Measurements from ENCODE around the gene TJP2. TPM values are rescaled to one million over a fixed set of nuclear protein-coding genes. Genes with fewer than 3 reads are reported as not detected.

Gene TJP2
- total RNA-seq, 1 donor from 2014 or later, result 35.5 TPM

DNA sequence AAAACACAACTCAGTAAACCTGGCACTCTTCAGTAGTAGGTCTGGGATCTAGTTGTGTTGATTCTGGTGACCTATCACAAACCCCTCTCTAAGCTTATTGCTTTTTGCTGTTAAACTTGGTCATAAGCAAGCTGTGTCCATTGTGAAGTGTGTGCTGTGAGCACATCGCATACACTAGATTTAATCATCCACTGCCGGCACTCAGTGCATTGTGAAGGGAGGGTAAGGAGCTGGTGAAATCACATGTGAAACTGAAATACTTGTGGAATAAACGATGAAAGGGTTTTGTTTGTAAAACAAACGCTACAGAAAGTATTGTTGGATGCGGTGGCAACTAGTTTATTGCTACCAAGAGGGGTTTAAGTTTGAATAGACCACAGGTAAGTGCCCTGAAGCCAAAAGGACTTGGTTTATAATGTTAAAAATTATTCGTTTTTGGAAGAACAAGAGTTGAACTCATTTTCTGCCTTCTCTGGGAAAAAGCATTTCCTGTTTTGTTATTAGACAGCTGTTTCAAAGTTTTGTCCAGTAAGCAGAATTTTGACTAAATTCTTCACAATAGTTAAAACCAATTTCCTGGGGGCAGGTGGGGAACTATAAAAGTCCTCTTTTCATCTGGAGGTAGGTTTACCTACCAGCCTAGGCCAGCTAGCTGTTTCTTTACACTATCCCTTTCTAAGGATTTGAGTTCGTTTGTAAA is 24.6 kb downstream of the TJP2 start:
- Histone ChIP-seq H4K20me1 (ENCODE audit: low read depth) (no peaks in the 10 kb centered on the region), H2AFZ (replicated peaks) (no peak overlapping the region), H3K4me3 (no peak overlapping the region), H3K27me3 (no peaks in the 10 kb centered on the region), H3K4me2 (no peak overlapping the region), H3K79me2 (ENCODE audit: low read depth) (peaks cover 41% of the 10 kb centered on the region), H3K27ac (no peak overlapping the region), H3K9me3 (ENCODE audit: low read depth) (no peaks in the 10 kb centered on the region), H3K4me1 (peaks cover 18% of the 10 kb centered on the region), H3K36me3 (no peaks in the 10 kb centered on the region), H3K9ac (no peak overlapping the region), H3F3A (ENCODE audit: low read depth) (peaks cover under 1% of the 10 kb centered on the region)
- TF ChIP-seq EZH2 (IDR thresholded peaks at IDR 0.05), result no peak
- H3K4me1 Mint-ChIP-seq, result peaks cover 10% of the 10 kb centered on the region
- no peaks in the 10 kb centered on the region for H3K9me3 Mint-ChIP-seq
- peaks cover 3% of the 10 kb centered on the region for H3K27me3 Mint-ChIP-seq (ENCODE audit: insufficient read depth, low read depth)
- H3K27ac Mint-ChIP-seq, result no peak overlapping the region
- no peak overlapping the region for H3K4me3 Mint-ChIP-seq
- H3K36me3 Mint-ChIP-seq, result no peaks in the 10 kb centered on the region
- DNase-seq (ENCODE audit: low spot score), result no peak

DNA sequence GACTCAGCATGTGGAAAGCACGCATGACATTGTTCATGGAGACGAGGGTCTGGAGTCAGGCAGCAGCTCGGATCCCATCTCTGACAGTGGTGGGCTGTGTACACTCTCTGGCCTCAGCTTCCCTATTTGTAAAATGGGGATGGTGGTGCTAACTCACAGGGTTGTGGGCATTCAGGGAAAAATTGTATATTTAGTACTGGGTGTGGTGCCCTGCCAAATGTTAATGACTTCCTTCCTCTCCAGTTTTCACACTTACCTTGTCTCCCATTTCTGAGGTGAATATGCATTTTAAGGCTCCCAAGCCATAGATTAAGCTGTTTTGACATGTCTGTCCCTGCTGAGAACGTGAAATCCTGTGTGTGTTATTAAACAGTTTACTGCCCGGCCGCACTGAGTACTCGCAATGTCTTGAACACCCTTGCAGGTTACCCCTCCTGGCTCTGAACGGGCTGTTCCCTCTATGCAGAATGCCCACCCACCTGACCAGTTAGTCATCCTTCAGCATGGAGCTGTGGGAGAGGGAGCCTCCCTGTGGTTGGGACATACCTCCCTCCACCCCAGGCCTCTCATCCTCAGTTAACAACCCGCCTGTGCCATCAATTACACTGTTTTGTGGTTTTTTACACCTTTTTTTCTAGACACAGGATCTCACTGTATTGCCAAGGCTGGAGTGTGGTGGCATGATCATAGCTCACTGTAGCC is 25.8 kb downstream of the TJP2 start:
- Mint-ChIP-seq H3K4me1 (peaks cover 16% of the 10 kb centered on the region), H3K27ac (no peak overlapping the region)
- peaks cover 12% of the 10 kb centered on the region for H3F3A ChIP-seq (ENCODE audit: low read depth)

DNA sequence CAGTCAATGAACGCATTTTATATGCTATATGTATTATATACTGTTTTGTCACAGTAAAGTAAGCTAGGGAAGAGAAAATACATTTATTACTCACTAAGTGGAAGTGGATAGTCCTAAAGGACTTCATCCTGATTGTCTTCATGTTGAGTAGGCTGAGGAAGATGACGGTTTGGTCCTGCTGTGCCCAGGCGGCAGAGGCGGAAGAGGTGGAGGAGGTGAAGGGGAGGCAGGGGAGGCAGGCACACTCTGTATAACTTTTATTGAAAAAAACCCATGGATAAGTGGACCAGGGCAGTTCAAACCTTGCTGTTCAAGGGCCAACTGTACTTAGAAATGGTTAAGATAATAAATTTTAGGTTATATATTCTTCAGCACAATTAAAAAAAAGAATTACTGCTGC is 28.5 kb downstream of the TJP2 start:
- Histone ChIP-seq H4K20me1 (ENCODE audit: low read depth) (no peaks in the 10 kb centered on the region), H3F3A (ENCODE audit: low read depth) (peaks cover 19% of the 10 kb centered on the region), H3K4me3 (no peak overlapping the region), H3K27me3 (no peaks in the 10 kb centered on the region), H3K9ac (no peak overlapping the region), H2AFZ (replicated peaks) (no peak overlapping the region), H3K79me2 (ENCODE audit: low read depth) (peaks cover 32% of the 10 kb centered on the region), H3K27ac (no peak overlapping the region), H3K36me3 (no peaks in the 10 kb centered on the region), H3K4me1 (peaks cover 37% of the 10 kb centered on the region), H3K4me2 (no peak overlapping the region), H3K9me3 (ENCODE audit: low read depth) (no peaks in the 10 kb centered on the region)
- Mint-ChIP-seq H3K27ac (no peak overlapping the region), H3K27me3 (ENCODE audit: insufficient read depth, low read depth) (peaks cover 5% of the 10 kb centered on the region), H3K4me1 (peaks cover 31% of the 10 kb centered on the region), H3K4me3 (no peak overlapping the region), H3K9me3 (no peaks in the 10 kb centered on the region), H3K36me3 (no peaks in the 10 kb centered on the region)
- no peak for DNase-seq (ENCODE audit: low spot score)
- TF ChIP-seq EZH2phosphoT487 (IDR thresholded peaks at IDR 0.05) (no peak), EZH2 (IDR thresholded peaks at IDR 0.05) (no peak)
- TF ChIP-seq, protein P1, sequence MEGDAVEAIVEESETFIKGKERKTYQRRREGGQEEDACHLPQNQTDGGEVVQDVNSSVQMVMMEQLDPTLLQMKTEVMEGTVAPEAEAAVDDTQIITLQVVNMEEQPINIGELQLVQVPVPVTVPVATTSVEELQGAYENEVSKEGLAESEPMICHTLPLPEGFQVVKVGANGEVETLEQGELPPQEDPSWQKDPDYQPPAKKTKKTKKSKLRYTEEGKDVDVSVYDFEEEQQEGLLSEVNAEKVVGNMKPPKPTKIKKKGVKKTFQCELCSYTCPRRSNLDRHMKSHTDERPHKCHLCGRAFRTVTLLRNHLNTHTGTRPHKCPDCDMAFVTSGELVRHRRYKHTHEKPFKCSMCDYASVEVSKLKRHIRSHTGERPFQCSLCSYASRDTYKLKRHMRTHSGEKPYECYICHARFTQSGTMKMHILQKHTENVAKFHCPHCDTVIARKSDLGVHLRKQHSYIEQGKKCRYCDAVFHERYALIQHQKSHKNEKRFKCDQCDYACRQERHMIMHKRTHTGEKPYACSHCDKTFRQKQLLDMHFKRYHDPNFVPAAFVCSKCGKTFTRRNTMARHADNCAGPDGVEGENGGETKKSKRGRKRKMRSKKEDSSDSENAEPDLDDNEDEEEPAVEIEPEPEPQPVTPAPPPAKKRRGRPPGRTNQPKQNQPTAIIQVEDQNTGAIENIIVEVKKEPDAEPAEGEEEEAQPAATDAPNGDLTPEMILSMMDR (IDR thresholded peaks at IDR 0.05), result no peak

More for the DNA sequence above, 25.8 kb downstream of the TJP2 start:
- peaks cover 3% of the 10 kb centered on the region for H3K27me3 Mint-ChIP-seq (ENCODE audit: insufficient read depth, low read depth)
- DNase-seq (ENCODE audit: low spot score), result no peak
- H3K4me3 Mint-ChIP-seq, result no peak overlapping the region
- Histone ChIP-seq H3K9me3 (ENCODE audit: low read depth) (no peaks in the 10 kb centered on the region), H3K36me3 (no peaks in the 10 kb centered on the region), H3K4me2 (no peak overlapping the region), H3K9ac (no peak overlapping the region), H3K27ac (no peak overlapping the region), H2AFZ (replicated peaks) (no peak overlapping the region), H3K79me2 (ENCODE audit: low read depth) (peaks cover 29% of the 10 kb centered on the region), H3K4me1 (peaks cover 25% of the 10 kb centered on the region), H3K27me3 (no peaks in the 10 kb centered on the region), H4K20me1 (ENCODE audit: low read depth) (no peaks in the 10 kb centered on the region), H3K4me3 (no peak overlapping the region)
- H3K36me3 Mint-ChIP-seq, result no peaks in the 10 kb centered on the region
- no peaks in the 10 kb centered on the region for H3K9me3 Mint-ChIP-seq
- TF ChIP-seq, protein P1 (IDR thresholded peaks at IDR 0.05), result no peak
- TF ChIP-seq EZH2phosphoT487 (IDR thresholded peaks at IDR 0.05) (no peak), EZH2 (IDR thresholded peaks at IDR 0.05) (no peak)

DNA sequence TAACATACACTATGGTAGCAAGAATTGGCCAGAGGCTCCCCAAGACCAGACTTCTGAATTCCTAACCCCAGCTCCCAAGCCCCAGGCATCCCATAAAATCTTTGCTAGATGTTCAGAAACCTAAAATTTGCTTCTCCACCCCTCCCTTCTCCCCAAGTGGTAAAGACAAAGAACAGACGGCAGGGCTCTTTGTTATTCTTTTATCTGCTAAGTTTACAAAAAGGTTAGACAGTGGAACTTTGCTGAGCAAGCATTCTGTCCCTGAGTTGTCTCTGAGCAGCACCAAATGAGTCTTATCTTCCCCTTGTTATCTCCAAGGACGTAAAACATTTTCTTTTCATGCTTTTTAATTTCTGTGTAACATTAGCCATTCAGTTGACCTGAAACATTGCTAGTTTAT is 30.2 kb downstream of the TJP2 start:
- Histone ChIP-seq H4K20me1 (ENCODE audit: low read depth) (no peaks in the 10 kb centered on the region), H2AFZ (replicated peaks) (no peak overlapping the region), H3K4me1 (peaks cover 37% of the 10 kb centered on the region), H3K27me3 (no peaks in the 10 kb centered on the region), H3K4me2 (peak overlapping the region; percentile 28), H3K79me2 (ENCODE audit: low read depth) (peaks cover 36% of the 10 kb centered on the region), H3K36me3 (no peaks in the 10 kb centered on the region), H3K9ac (no peak overlapping the region), H3F3A (ENCODE audit: low read depth) (peaks cover 19% of the 10 kb centered on the region), H3K27ac (no peak overlapping the region), H3K9me3 (ENCODE audit: low read depth) (no peaks in the 10 kb centered on the region), H3K4me3 (no peak overlapping the region)
- Mint-ChIP-seq H3K27me3 (ENCODE audit: insufficient read depth, low read depth) (peaks cover 5% of the 10 kb centered on the region), H3K27ac (peak overlapping the region; percentile 1), H3K9me3 (no peaks in the 10 kb centered on the region), H3K4me3 (no peak overlapping the region), H3K36me3 (no peaks in the 10 kb centered on the region), H3K4me1 (peaks cover 31% of the 10 kb centered on the region)
- no peak for DNase-seq (ENCODE audit: low spot score)
- no peak for TF ChIP-seq EZH2phosphoT487 (IDR thresholded peaks at IDR 0.05)
- TF ChIP-seq, protein P1 (IDR thresholded peaks at IDR 0.05), result no peak
- no peak for TF ChIP-seq EZH2 (IDR thresholded peaks at IDR 0.05)

Measured in neural progenitor cell (in vitro differentiated cells).